Keratinocyte (primary cell): ENCODE results near the gene SMCHD1.

Experiments used
- EZH2 ChIP-seq: IDR thresholded peaks from one replicate; pipeline ENCODE4 v1.6.1; 2012; ENCODE audit warnings: inconsistent platforms, mild to moderate bottlenecking, low read length, moderate library complexity
- TF ChIP-seq, protein P1 (sequence below), 3 experiments: IDR thresholded peaks in 1 of 3; conservative IDR thresholded peaks in 1 of 3; optimal IDR thresholded peaks in 1 of 3; 2 replicates in 2 of 3; 3 replicates in 1 of 3; pipeline versions ENCODE3 to v1.5.1; 2011; ENCODE audit warnings: low read length in 3 of 3, mild to moderate bottlenecking in 3 of 3, moderate library complexity in 2 of 3, control low read depth in 1 of 3, inconsistent platforms in 1 of 3; ENCODE audit not compliant: insufficient read depth in 2 of 3; ENCODE audit errors: extremely low read depth in 1 of 3

DNA sequence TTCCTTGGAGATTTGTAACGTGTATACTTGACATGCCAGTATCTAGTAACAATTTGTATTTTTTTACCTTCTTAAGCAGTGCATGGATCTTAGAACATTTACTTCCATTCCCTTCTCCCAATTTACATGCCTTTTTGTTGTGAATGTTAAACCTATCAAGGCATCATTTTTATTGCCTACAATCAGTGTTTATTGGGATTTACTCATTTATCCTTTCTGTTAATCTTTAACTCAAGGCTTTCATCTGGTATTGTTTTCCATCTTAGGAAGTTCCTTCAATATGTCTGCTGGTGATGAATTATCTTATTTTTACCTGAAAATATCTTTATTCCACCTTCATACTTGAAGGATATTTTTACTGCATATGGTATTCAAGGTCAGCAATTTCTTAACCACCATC is 102.8 kb downstream of the SMCHD1 start:
- TF ChIP-seq, protein P1, sequence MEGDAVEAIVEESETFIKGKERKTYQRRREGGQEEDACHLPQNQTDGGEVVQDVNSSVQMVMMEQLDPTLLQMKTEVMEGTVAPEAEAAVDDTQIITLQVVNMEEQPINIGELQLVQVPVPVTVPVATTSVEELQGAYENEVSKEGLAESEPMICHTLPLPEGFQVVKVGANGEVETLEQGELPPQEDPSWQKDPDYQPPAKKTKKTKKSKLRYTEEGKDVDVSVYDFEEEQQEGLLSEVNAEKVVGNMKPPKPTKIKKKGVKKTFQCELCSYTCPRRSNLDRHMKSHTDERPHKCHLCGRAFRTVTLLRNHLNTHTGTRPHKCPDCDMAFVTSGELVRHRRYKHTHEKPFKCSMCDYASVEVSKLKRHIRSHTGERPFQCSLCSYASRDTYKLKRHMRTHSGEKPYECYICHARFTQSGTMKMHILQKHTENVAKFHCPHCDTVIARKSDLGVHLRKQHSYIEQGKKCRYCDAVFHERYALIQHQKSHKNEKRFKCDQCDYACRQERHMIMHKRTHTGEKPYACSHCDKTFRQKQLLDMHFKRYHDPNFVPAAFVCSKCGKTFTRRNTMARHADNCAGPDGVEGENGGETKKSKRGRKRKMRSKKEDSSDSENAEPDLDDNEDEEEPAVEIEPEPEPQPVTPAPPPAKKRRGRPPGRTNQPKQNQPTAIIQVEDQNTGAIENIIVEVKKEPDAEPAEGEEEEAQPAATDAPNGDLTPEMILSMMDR (optimal IDR thresholded peaks at IDR 0.05 in 1 of 3, IDR thresholded peaks at IDR 0.05 in 1 of 3, conservative IDR thresholded peaks at IDR 0.05 in 1 of 3; ENCODE audit: extremely low read depth in 1 of 3, insufficient read depth in 2 of 3, low read length in 3 of 3), result no peak
- no peak for TF ChIP-seq EZH2
